Kidney epithelial cell (primary cell): ENCODE measurements around the gene S100A14. TPM values are rescaled to one million over a fixed set of nuclear protein-coding genes. Genes with fewer than 3 reads are reported as not detected.
A peak's percentile ranks its signal among the peaks of the same experiment; 100 is the strongest.
"Not testable (repeated sequence)": the region's sequence is repeated elsewhere in the genome, so short reads cannot be mapped to it uniquely, and the experiment has no call there.

ENCODE experiments used
- DNase-seq: peaks from one replicate; pipeline ENCODE4 v3.0.0-alpha.2; 2010; ENCODE audit warnings: low read depth
- H3K27me3 ChIP-seq: 2 replicates; pipeline ENCODE4 v1.6.0; 2011; ENCODE audit warnings: low read length; ENCODE audit not compliant: control insufficient read depth, insufficient read depth
- H3K36me3 ChIP-seq: 2 replicates; pipeline ENCODE4 v1.5.1; 2011; ENCODE audit warnings: low read length; ENCODE audit not compliant: control insufficient read depth, insufficient read depth
- H3K4me3 ChIP-seq: 2 replicates; pipeline ENCODE4 v1.5.1; 2011; ENCODE audit warnings: low read depth, mild to moderate bottlenecking, control low read depth, low read length
- CTCF ChIP-seq: IDR thresholded peaks from 2 replicates; pipeline ENCODE4 v1.5.1; 2011; ENCODE audit warnings: mild to moderate bottlenecking, moderate library complexity, low read length, control low read depth, inconsistent platforms; ENCODE audit not compliant: insufficient read depth, poor library complexity, severe bottlenecking
- total RNA-seq: library from RNA; depleted of rRNA; stranded (reverse); fragments of >200 nt; gene quantifications from 2 replicates; pipeline ENCODE4 v1.2.3, GENCODE V29; 2015

S100A14 gene
- total RNA-seq, 1 donor from 2014 or later = 4.2 TPM

GRCh38 chr1:153578490-153578889, 37.6 kb downstream of the S100A14 start:
- H3K27me3 ChIP-seq = no peaks in the 10 kb centered on the region
- no peaks in the 10 kb centered on the region for H3K36me3 ChIP-seq
- no peak for DNase-seq
- no peak for TF ChIP-seq CTCF
- H3K4me3 ChIP-seq = no peak overlapping the region

GRCh38 chr1:153577624-153578051, 38.5 kb downstream of the S100A14 start:
- no peak for DNase-seq
- Histone ChIP-seq H3K36me3 (no peaks in the 10 kb centered on the region), H3K4me3 (no peak overlapping the region), H3K27me3 (no peaks in the 10 kb centered on the region)
- no peak for TF ChIP-seq CTCF

- no peak overlapping the region for H3K4me3 ChIP-seq
- DNase-seq = no peak
- no peak for TF ChIP-seq CTCF
Observed at GRCh38 chr1:153577138-153577537, 39.0 kb downstream of the S100A14 start.

GRCh38 chr1:153575497-153575896, 40.6 kb downstream of the S100A14 start:
- DNase-seq, H3K4me3 ChIP-seq, H3K36me3 ChIP-seq, H3K27me3 ChIP-seq: not testable (repeated sequence)

More at GRCh38 chr1:153577138-153577537, 39.0 kb downstream of the S100A14 start:
- Histone ChIP-seq H3K36me3 (no peaks in the 10 kb centered on the region), H3K27me3 (no peaks in the 10 kb centered on the region)

GRCh38 chr1:153575081-153575491, 41.0 kb downstream of the S100A14 start:
- DNase-seq = not testable (repeated sequence)

GRCh38 chr1:153573351-153573750, 42.8 kb downstream of the S100A14 start:
- no peaks in the 10 kb centered on the region for H3K27me3 ChIP-seq
- TF ChIP-seq CTCF = no peak
- no peak overlapping the region for H3K4me3 ChIP-seq
- no peaks in the 10 kb centered on the region for H3K36me3 ChIP-seq
- no peak for DNase-seq

More at GRCh38 chr1:153575081-153575491, 41.0 kb downstream of the S100A14 start:
- not testable (repeated sequence) for H3K4me3 ChIP-seq, H3K27me3 ChIP-seq, H3K36me3 ChIP-seq

- H3K4me3 ChIP-seq = no peak overlapping the region
- H3K36me3 ChIP-seq = no peaks in the 10 kb centered on the region
- H3K27me3 ChIP-seq = no peaks in the 10 kb centered on the region
- TF ChIP-seq CTCF = peak; percentile 98
- peak; percentile 75 for DNase-seq
Observed at GRCh38 chr1:153572569-153573015, 43.5 kb downstream of the S100A14 start.
